ENCODE measurements around the gene MUSK.
"Not testable (repeated sequence)": the region's sequence is repeated elsewhere in the genome, so short reads cannot be mapped to it uniquely, and the experiment has no call there.

MUSK gene

GRCh38 chr9:110810262-110810976 lies 141.8 kb downstream of the MUSK start:
- DNase-seq (ENCODE audit: low spot score) = no peak

- no peak for DNase-seq (ENCODE audit: low spot score)
These were observed 144.3 kb downstream of the MUSK start for GRCh38 chr9:110812886-110813285.

- no peak for DNase-seq (ENCODE audit: low spot score)
These were observed 145.6 kb downstream of the MUSK start for GRCh38 chr9:110814159-110814558.

- DNase-seq (ENCODE audit: low spot score) = no peak
These were observed 146.8 kb downstream of the MUSK start for GRCh38 chr9:110815361-110815760.

- DNase-seq (ENCODE audit: low spot score) = peak; percentile 60
These were observed 151.8 kb downstream of the MUSK start for GRCh38 chr9:110820381-110820780.

GRCh38 chr9:110821064-110821463 lies 152.5 kb downstream of the MUSK start:
- no peak for DNase-seq (ENCODE audit: low spot score)

GRCh38 chr9:110825129-110825528 lies 156.5 kb downstream of the MUSK start:
- DNase-seq (ENCODE audit: low spot score) = not testable (repeated sequence)

GRCh38 chr9:110825950-110826349 lies 157.4 kb downstream of the MUSK start:
- DNase-seq (ENCODE audit: low spot score) = no peak

- DNase-seq (ENCODE audit: low spot score) = not testable (repeated sequence)
These were observed 157.8 kb downstream of the MUSK start for GRCh38 chr9:110826400-110826799.

GRCh38 chr9:110828264-110828663 lies 159.7 kb downstream of the MUSK start:
- DNase-seq (ENCODE audit: low spot score) = peak; percentile 77

GRCh38 chr9:110830495-110830894 lies 161.9 kb downstream of the MUSK start:
- DNase-seq (ENCODE audit: low spot score) = no peak

GRCh38 chr9:110832926-110833325 lies 164.3 kb downstream of the MUSK start:
- no peak for DNase-seq (ENCODE audit: low spot score)

GRCh38 chr9:110835404-110835803 lies 166.8 kb downstream of the MUSK start:
- no peak for DNase-seq (ENCODE audit: low spot score)

- DNase-seq (ENCODE audit: low spot score) = no peak
These were observed 167.3 kb downstream of the MUSK start for GRCh38 chr9:110835859-110836271.

GRCh38 chr9:110837401-110838005 lies 168.9 kb downstream of the MUSK start:
- no peak for DNase-seq (ENCODE audit: low spot score)

- DNase-seq (ENCODE audit: low spot score) = no peak
These were observed 173.6 kb downstream of the MUSK start for GRCh38 chr9:110842169-110842568.

GRCh38 chr9:110842986-110843385 lies 174.4 kb downstream of the MUSK start:
- no peak for DNase-seq (ENCODE audit: low spot score)

- DNase-seq (ENCODE audit: low spot score) = no peak
These were observed 175.5 kb downstream of the MUSK start for GRCh38 chr9:110844121-110844520.

GRCh38 chr9:110846215-110846614 lies 177.6 kb downstream of the MUSK start:
- DNase-seq (ENCODE audit: low spot score) = no peak

GRCh38 chr9:110847671-110848070 lies 179.1 kb downstream of the MUSK start:
- DNase-seq (ENCODE audit: low spot score) = no peak

GRCh38 chr9:110850401-110851135 lies 182.0 kb downstream of the MUSK start:
- no peak for DNase-seq (ENCODE audit: low spot score)

Measured in globus pallidus (tissue), 1 donor.